HFFc6 (cell line): ENCODE data around the gene ABCA4. TPM values are rescaled to one million over a fixed set of nuclear protein-coding genes. Genes with fewer than 3 reads are reported as not detected.
A peak's percentile ranks its signal among the peaks of the same experiment; 100 is the strongest.

Experiments
- DNase-seq: peaks from one replicate; pipeline ENCODE4 v3.0.0-alpha.2; 2018
- H3K27ac Mint-ChIP-seq: 2 replicates; pipeline ENCODE4 v1.8.0; 2020; ENCODE audit warnings: mild to moderate bottlenecking, mixed read lengths
- H3K27me3 Mint-ChIP-seq: 2 replicates; pipeline ENCODE4 v1.8.0; 2021; ENCODE audit warnings: mild to moderate bottlenecking, moderate library complexity, mixed read lengths; ENCODE audit not compliant: insufficient read depth
- H3K36me3 Mint-ChIP-seq: 2 replicates; pipeline ENCODE4 v1.8.0; 2021; ENCODE audit warnings: low read depth, mixed read lengths
- H3K4me1 Mint-ChIP-seq: 2 replicates; pipeline ENCODE4 v1.8.0; 2020; ENCODE audit warnings: low read depth, mixed read lengths
- H3K4me3 Mint-ChIP-seq: 2 replicates; pipeline ENCODE4 v1.8.0; 2020; ENCODE audit warnings: mild to moderate bottlenecking, moderate library complexity, mixed read lengths
- H3K9me3 Mint-ChIP-seq: 2 replicates; pipeline ENCODE4 v1.8.0; 2020; ENCODE audit warnings: mild to moderate bottlenecking, mixed read lengths
- CTCF ChIP-seq: fragments of 200-600 bp; sonication (generic); IDR thresholded peaks from 2 replicates; pipeline ENCODE4 v1.5.0; 2021; ENCODE audit warnings: antibody characterized with exemption, mild to moderate bottlenecking
- total RNA-seq, 6 experiments: library from RNA; stranded (reverse); fragmentation: NEBNext Ultra II Directional; extraction: Animal tissue kit (Norgen Biotek cat#: 25700); gene quantifications; 2 replicates in 1 of 6; 3 replicates in 5 of 6; pipeline ENCODE4 v1.2.3, GENCODE V29; 2021

The ABCA4 gene
- total RNA-seq, 6 experiments from 2014 or later, result 0.03 to 0.09 (median 0.05) TPM; not detected in 3

DNA sequence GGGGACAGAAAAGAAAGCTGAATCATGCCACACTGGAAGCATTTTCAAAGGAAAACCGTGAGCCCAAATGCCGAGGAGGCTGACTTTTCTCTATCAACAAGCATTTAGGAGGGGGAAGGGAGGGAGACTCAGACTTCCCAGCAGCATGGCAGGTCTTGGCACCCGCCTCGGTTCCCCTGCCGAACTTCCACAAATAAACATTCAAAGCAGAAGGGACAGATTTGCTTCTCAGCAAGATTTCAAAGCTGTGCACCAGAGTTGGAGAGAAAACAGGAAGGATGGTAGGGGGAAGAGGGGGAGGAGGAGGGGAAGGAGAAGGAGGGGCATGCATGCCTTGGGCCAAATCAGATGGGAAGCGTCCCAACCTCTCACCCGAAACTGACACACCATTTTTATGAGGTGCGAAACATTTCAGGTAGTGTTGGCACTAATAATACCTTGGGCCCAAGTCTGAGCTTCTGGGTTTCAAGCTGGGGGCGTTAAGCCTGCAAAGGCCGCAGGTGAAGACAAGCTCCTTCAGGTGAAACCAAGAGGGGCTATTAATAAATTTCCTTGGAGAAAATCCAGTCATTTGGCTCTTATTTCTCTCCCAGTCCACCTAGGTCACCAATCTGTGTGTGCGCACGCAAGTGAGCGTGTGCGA, 26.4 kb downstream of the ABCA4 start:
- Mint-ChIP-seq H3K4me1 (peaks cover 34% of the 10 kb centered on the region), H3K27me3 (peaks cover 11% of the 10 kb centered on the region), H3K27ac (peak overlapping the region; percentile 42), H3K36me3 (no peaks in the 10 kb centered on the region), H3K4me3 (no peak overlapping the region; the same call in 1 of the 2 replicates), H3K9me3 (no peaks in the 10 kb centered on the region)
- TF ChIP-seq CTCF, result no peak
- DNase-seq, result no peak

GRCh38 chr1:94093996-94094395, 27.0 kb downstream of the ABCA4 start:
- Mint-ChIP-seq H3K27me3 (peaks cover 11% of the 10 kb centered on the region), H3K4me1 (peaks cover 34% of the 10 kb centered on the region), H3K36me3 (no peaks in the 10 kb centered on the region), H3K27ac (peak overlapping the region; percentile 42; the same call in 1 of the 2 replicates), H3K4me3 (no peak overlapping the region; the same call in 1 of the 2 replicates), H3K9me3 (no peaks in the 10 kb centered on the region)
- no peak for TF ChIP-seq CTCF
- DNase-seq, result no peak

DNA sequence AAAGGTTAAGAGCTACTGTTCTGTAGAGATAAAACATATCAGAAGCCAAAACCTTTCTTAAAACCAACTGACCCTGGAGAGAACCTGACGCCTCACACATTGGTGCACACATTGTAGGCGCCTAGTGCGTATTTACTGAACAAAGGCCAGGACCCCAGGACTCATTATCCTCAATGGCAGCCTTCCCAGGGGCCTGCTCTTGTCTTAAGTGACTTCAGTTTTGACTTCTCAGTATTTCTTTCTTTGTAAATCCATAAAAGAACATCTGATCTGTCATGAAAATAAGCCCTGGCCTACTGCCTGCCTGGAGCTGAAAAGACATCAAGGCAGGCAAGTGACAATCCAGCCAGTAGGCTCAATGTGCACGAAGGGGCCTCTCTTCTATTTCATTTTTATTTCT, 27.6 kb downstream of the ABCA4 start:
- peaks cover 34% of the 10 kb centered on the region for H3K4me1 Mint-ChIP-seq
- no peak overlapping the region for H3K4me3 Mint-ChIP-seq
- H3K9me3 Mint-ChIP-seq, result no peaks in the 10 kb centered on the region

DNA sequence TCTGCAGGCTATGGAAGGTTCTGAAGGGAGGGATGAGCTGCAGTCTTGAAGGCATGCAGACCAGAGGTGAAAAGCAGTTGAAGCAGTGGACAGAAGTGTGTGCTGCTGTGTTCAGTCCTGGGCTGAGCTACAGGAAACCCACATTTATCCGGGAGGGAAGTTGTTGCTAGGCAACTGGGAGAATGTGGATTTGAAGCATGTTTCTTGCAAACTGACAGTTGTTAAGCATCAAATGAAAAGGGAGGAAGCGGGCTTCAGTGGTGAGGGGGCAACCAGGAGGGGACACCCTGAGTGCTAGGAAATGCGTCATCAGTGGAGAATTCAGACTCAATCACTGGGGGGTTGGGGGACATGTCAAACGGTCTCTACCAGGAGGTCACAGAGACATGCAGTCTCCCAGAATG, 28.7 kb downstream of the ABCA4 start:
- Mint-ChIP-seq H3K9me3 (no peaks in the 10 kb centered on the region), H3K27me3 (peaks cover 18% of the 10 kb centered on the region), H3K4me3 (no peak overlapping the region), H3K36me3 (no peaks in the 10 kb centered on the region), H3K27ac (no peak overlapping the region), H3K4me1 (peaks cover 34% of the 10 kb centered on the region)
- no peak for TF ChIP-seq CTCF
- DNase-seq, result no peak

More for the DNA sequence above, 27.6 kb downstream of the ABCA4 start:
- Mint-ChIP-seq H3K27ac (no peak overlapping the region), H3K36me3 (no peaks in the 10 kb centered on the region), H3K27me3 (peaks cover 13% of the 10 kb centered on the region)
- no peak for TF ChIP-seq CTCF
- no peak for DNase-seq

- H3K4me3 Mint-ChIP-seq, result no peak overlapping the region
- H3K27me3 Mint-ChIP-seq, result peaks cover 27% of the 10 kb centered on the region
- H3K27ac Mint-ChIP-seq, result no peak overlapping the region
- TF ChIP-seq CTCF, result no peak
- no peaks in the 10 kb centered on the region for H3K9me3 Mint-ChIP-seq
- no peaks in the 10 kb centered on the region for H3K36me3 Mint-ChIP-seq
- H3K4me1 Mint-ChIP-seq, result peaks cover 28% of the 10 kb centered on the region
- no peak for DNase-seq
These were observed 30.2 kb downstream of the ABCA4 start for GRCh38 chr1:94090761-94091160.
